ENCODE results near the gene PCLAF.
"Not testable (repeated sequence)": the region's sequence is repeated elsewhere in the genome, so short reads cannot be mapped to it uniquely, and the experiment has no call there.

The PCLAF gene

GRCh38 chr15:64333986-64334929 is 47.0 kb downstream of the PCLAF start:
- Histone ChIP-seq H3K27me3 (ENCODE audit: control insufficient read depth, insufficient read depth, low read length) (no peaks in the 10 kb centered on the region), H3K4me1 (ENCODE audit: control insufficient read depth, insufficient read depth, low read length) (no peaks in the 10 kb centered on the region)

GRCh38 chr15:64333516-64333915 is 47.7 kb downstream of the PCLAF start:
- H3K27ac ChIP-seq (ENCODE audit: low read depth, low read length): no peak overlapping the region
- no peak overlapping the region for H3K9ac ChIP-seq (ENCODE audit: low read length)
- no peak overlapping the region for H3K4me3 ChIP-seq (ENCODE audit: low read length)
- no peaks in the 10 kb centered on the region for H3K4me1 ChIP-seq (ENCODE audit: control insufficient read depth, insufficient read depth, low read length)
- no peaks in the 10 kb centered on the region for H3K27me3 ChIP-seq (ENCODE audit: control insufficient read depth, insufficient read depth, low read length)
- H3K36me3 ChIP-seq (ENCODE audit: control insufficient read depth, insufficient read depth, low read length): no peaks in the 10 kb centered on the region

More at GRCh38 chr15:64333986-64334929, 47.0 kb downstream of the PCLAF start:
- H3K36me3 ChIP-seq (ENCODE audit: control insufficient read depth, insufficient read depth, low read length): no peaks in the 10 kb centered on the region
- no peak overlapping the region for H3K27ac ChIP-seq (ENCODE audit: low read depth, low read length)
- H3K4me3 ChIP-seq (ENCODE audit: low read length): no peak overlapping the region
- H3K9ac ChIP-seq (ENCODE audit: low read length): no peak overlapping the region

- not testable (repeated sequence) for H3K4me3 ChIP-seq (ENCODE audit: low read length); H3K27me3 ChIP-seq (ENCODE audit: control insufficient read depth, insufficient read depth, low read length); H3K9ac ChIP-seq (ENCODE audit: low read length); H3K27ac ChIP-seq (ENCODE audit: low read depth, low read length); H3K4me1 ChIP-seq (ENCODE audit: control insufficient read depth, insufficient read depth, low read length); H3K36me3 ChIP-seq (ENCODE audit: control insufficient read depth, insufficient read depth, low read length)
Observed at GRCh38 chr15:64331668-64332067, 49.6 kb downstream of the PCLAF start.

DNA sequence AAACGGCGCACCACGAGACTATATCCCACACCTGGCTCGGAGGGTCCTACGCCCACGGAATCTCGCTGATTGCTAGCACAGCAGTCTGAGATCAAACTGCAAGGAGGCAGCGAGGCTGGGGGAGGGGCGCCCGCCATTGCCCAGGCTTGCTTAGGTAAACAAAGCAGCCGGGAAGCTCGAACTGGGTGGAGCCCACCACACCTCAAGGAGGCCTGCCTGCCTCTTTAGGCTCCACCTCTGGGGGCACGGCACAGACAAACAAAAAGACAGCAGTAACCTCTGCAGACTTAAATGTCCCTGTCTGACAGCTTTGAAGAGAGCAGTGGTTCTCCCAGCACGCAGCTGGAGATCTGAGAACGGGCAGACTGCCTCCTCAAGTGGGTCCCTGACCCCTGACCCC is 54.3 kb downstream of the PCLAF start:
- not testable (repeated sequence) for H3K27me3 ChIP-seq (ENCODE audit: control insufficient read depth, insufficient read depth, low read length); H3K4me1 ChIP-seq (ENCODE audit: control insufficient read depth, insufficient read depth, low read length); H3K36me3 ChIP-seq (ENCODE audit: control insufficient read depth, insufficient read depth, low read length); H3K9ac ChIP-seq (ENCODE audit: low read length); H3K27ac ChIP-seq (ENCODE audit: low read depth, low read length); H3K4me3 ChIP-seq (ENCODE audit: low read length)

GRCh38 chr15:64326458-64326857 is 54.8 kb downstream of the PCLAF start:
- H3K4me3 ChIP-seq (ENCODE audit: low read length); H3K4me1 ChIP-seq (ENCODE audit: control insufficient read depth, insufficient read depth, low read length); H3K36me3 ChIP-seq (ENCODE audit: control insufficient read depth, insufficient read depth, low read length); H3K27ac ChIP-seq (ENCODE audit: low read depth, low read length); H3K9ac ChIP-seq (ENCODE audit: low read length); H3K27me3 ChIP-seq (ENCODE audit: control insufficient read depth, insufficient read depth, low read length): not testable (repeated sequence)

DNA sequence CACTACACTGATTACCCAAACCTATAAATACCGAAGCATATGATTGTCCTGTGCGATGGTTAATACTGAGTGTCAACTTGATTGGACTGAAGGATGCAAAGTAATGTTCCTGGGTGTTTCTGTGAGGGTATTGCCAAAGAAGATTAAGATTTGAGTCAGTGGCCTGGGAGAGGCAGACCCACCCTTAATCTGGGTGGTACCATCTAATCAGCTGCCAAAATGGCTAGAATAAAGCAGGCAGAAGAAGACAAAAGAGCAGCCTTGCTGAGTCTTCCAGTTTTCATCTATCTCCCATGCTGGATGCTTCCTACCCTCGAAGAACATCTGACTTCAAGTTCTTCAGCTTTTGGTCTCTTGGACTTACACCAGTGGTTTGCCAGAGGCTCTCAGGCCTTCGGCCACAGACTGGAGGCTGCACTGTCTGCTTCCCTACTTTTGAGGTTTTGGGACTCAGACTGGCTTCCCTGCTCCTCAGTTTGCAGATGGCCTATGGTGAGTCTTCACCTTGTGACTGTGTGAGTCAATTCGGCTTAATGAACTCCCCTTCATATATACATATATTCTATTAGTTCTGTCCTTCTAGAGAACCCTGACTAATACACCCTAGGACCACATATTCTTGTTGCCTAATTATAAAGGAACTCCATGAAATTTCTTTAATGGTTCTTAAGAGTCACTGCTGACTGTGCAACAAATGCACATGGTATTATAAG is 56.9 kb downstream of the PCLAF start:
- H3K27ac ChIP-seq (ENCODE audit: low read depth, low read length): no peak overlapping the region
- no peaks in the 10 kb centered on the region for H3K4me1 ChIP-seq (ENCODE audit: control insufficient read depth, insufficient read depth, low read length)
- H3K36me3 ChIP-seq (ENCODE audit: control insufficient read depth, insufficient read depth, low read length): no peaks in the 10 kb centered on the region
- H3K9ac ChIP-seq (ENCODE audit: low read length): no peak overlapping the region
- no peak overlapping the region for H3K4me3 ChIP-seq (ENCODE audit: low read length)
- H3K27me3 ChIP-seq (ENCODE audit: control insufficient read depth, insufficient read depth, low read length): no peaks in the 10 kb centered on the region

DNA sequence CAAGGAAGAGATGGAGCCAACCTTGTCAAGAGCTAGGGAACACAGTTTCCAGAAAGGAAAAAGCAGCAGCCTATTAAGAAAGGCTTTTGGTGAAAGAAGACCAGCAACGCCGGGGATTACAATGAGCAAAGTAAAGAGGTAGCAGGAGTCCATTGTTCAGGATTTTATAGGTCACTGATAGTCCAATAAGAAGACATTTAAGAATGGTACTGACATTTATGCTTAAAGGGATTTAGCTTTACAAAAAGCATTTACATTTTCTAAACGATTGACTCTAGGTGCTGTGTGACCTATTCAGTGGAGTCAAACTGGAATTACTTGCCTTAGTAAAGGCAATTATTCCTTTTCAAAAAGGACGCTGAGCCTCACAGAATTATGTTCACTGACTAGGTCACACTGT is 66.0 kb downstream of the PCLAF start:
- Histone ChIP-seq H3K4me3 (ENCODE audit: low read length) (no peak overlapping the region), H3K9ac (ENCODE audit: low read length) (no peak overlapping the region), H3K27ac (ENCODE audit: low read depth, low read length) (peak overlapping the region; percentile 51), H3K36me3 (ENCODE audit: control insufficient read depth, insufficient read depth, low read length) (no peaks in the 10 kb centered on the region), H3K27me3 (ENCODE audit: control insufficient read depth, insufficient read depth, low read length) (no peaks in the 10 kb centered on the region), H3K4me1 (ENCODE audit: control insufficient read depth, insufficient read depth, low read length) (peaks cover 5% of the 10 kb centered on the region)

DNA sequence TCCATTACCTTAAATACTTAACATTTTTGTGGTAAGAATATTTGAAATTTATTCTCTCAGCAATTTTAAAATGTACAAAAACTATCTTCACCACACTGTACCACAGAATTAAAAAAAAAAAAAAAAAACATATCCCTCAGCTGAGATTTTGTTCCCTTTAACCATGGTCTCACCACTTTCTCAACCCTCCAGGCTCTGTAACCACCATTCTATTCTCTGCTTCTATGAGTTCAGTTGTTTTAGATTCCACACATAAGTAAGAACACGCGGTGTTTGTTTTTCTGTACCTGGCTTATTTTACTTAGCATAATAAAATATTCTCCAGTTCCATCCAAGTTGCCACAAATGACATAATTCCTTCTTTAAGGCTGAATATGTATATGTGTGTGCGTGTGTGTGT is 66.8 kb downstream of the PCLAF start:
- Histone ChIP-seq H3K27ac (ENCODE audit: low read depth, low read length) (no peak overlapping the region), H3K4me3 (ENCODE audit: low read length) (no peak overlapping the region), H3K4me1 (ENCODE audit: control insufficient read depth, insufficient read depth, low read length) (peaks cover 5% of the 10 kb centered on the region), H3K27me3 (ENCODE audit: control insufficient read depth, insufficient read depth, low read length) (no peaks in the 10 kb centered on the region), H3K36me3 (ENCODE audit: control insufficient read depth, insufficient read depth, low read length) (no peaks in the 10 kb centered on the region), H3K9ac (ENCODE audit: low read length) (no peak overlapping the region)

Data from rectal smooth muscle tissue (tissue), 1 donor.